Left kidney (tissue), 2 donors: ENCODE results near the gene STARD4. TPM values are rescaled to one million over a fixed set of nuclear protein-coding genes. Genes with fewer than 3 reads are reported as not detected.

Experiments used
- DNase-seq: peaks from one replicate; pipeline ENCODE4 v3.0.0-alpha.2; 2013
- polyA plus RNA-seq: library from polyadenylated mRNA; unstranded; fragments of 120-200 nt; gene quantifications from one replicate; pipeline ENCODE4 v1.2.1, GENCODE V29; 2013; ENCODE audit not compliant: insufficient read length

The STARD4 gene
- polyA plus RNA-seq, 1 donor: 25.7 TPM

- DNase-seq: no peak
Measured at GRCh38 chr5:111532886-111533582, 20.7 kb upstream of the STARD4 start.

GRCh38 chr5:111530298-111530740, 18.0 kb upstream of the STARD4 start:
- DNase-seq: no peak

- no peak for DNase-seq
Measured at GRCh38 chr5:111528056-111528455, 15.7 kb upstream of the STARD4 start.

- no peak for DNase-seq
Measured at GRCh38 chr5:111520908-111521307, 8.6 kb upstream of the STARD4 start.

GRCh38 chr5:111518777-111519176, 6.4 kb upstream of the STARD4 start:
- DNase-seq: no peak

- DNase-seq: no peak
Measured at GRCh38 chr5:111517853-111518501, 5.6 kb upstream of the STARD4 start.

- DNase-seq: no peak
Measured at GRCh38 chr5:111514087-111514486, 1.8 kb upstream of the STARD4 start.

GRCh38 chr5:111513131-111513520, 791 bp upstream of the STARD4 start:
- no peak for DNase-seq

- peak; percentile 60 for DNase-seq
Measured at GRCh38 chr5:111511831-111512374, 432 bp downstream of the STARD4 start.

GRCh38 chr5:111511174-111511830, 1.0 kb downstream of the STARD4 start:
- no peak for DNase-seq

- DNase-seq: no peak
Measured at GRCh38 chr5:111509119-111509518, 3.2 kb downstream of the STARD4 start.

- DNase-seq: no peak
Measured at GRCh38 chr5:111507276-111507675, 5.1 kb downstream of the STARD4 start.

- peak; percentile 13 for DNase-seq
Measured at GRCh38 chr5:111505096-111505495, 7.2 kb downstream of the STARD4 start.

GRCh38 chr5:111502956-111503355, 9.4 kb downstream of the STARD4 start:
- DNase-seq: no peak

- no peak for DNase-seq
Measured at GRCh38 chr5:111498346-111498745, 14.0 kb downstream of the STARD4 start.

GRCh38 chr5:111495159-111495558, 17.2 kb downstream of the STARD4 start:
- no peak for DNase-seq

GRCh38 chr5:111494355-111494999, 17.9 kb downstream of the STARD4 start:
- no peak for DNase-seq

- DNase-seq: no peak
Measured at GRCh38 chr5:111493031-111493430, 19.3 kb downstream of the STARD4 start.

- no peak for DNase-seq
Measured at GRCh38 chr5:111488353-111488752, 24.0 kb downstream of the STARD4 start.

- no peak for DNase-seq
Measured at GRCh38 chr5:111486926-111487325, 25.4 kb downstream of the STARD4 start.

- no peak for DNase-seq
Measured at GRCh38 chr5:111486055-111486454, 26.3 kb downstream of the STARD4 start.

- no peak for DNase-seq
Measured at GRCh38 chr5:111480346-111480745, 32.0 kb downstream of the STARD4 start.

- DNase-seq: no peak
Measured at GRCh38 chr5:111478898-111479297, 33.4 kb downstream of the STARD4 start.
